Activated CD4-positive, alpha-beta T cell treated with anti-CD3 and anti-CD28 coated beads for 4 hours (primary cell): ENCODE results near the gene LTBP1.
"Not testable (repeated sequence)": the region's sequence is repeated elsewhere in the genome, so short reads cannot be mapped to it uniquely, and the experiment has no call there.

Experiments used
- DNase-seq, 2 donors: peaks; one replicate each; pipeline ENCODE4 v3.0.0-alpha.2; 2020

LTBP1 gene

DNA sequence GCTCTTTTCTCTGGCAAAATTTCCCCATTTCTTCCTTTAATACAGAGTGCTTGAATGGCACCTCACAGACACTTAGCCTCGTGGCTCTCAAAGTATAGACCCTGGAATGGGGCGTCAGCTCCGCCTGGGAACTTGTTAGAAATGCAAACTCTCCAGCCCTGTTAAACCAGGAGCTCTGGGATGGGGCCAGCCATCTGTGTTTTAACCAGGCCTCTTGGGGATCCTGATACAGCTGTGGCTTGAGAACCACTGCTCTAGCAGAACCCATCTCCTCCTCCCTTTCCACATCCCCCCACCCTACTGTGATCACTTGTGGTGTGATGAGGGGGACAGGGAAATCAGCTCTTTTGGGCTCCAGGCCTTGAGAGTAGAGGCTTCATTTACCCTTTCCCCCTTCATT, 15.9 kb downstream of the LTBP1 start:
- no peak for DNase-seq

GRCh38 chr2:32963941-32964340, 17.2 kb downstream of the LTBP1 start:
- DNase-seq, result no peak

DNA sequence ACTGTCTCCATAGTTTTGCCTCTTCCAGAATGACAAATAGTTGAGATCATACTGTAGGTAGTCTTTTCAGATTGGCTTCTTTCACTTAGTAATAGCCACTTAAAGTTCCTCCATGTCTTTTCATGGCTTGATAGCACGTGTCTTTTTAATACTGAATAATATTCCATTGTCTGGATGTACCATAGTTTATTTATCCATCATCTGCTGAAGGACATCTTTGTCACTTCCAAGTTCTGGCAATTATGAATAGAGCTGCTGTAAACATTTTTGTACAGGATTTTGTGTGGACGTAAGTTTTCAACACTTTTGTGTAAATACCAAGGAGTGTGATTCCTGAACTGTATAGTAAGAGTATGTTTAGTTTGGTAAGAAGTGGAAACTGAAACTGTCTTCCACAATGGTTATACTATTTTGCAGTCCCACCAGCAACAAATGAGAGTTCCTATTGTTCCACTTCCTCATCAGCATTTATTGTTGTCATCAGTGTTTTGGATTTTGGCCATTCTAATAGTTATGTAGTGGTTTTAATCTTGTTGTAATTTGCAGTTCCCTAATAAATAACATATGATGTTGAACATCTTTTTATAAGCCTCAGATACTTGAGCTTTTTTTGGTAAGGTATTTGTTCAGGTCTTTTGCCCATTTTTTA, 18.9 kb downstream of the LTBP1 start:
- no peak for DNase-seq

DNA sequence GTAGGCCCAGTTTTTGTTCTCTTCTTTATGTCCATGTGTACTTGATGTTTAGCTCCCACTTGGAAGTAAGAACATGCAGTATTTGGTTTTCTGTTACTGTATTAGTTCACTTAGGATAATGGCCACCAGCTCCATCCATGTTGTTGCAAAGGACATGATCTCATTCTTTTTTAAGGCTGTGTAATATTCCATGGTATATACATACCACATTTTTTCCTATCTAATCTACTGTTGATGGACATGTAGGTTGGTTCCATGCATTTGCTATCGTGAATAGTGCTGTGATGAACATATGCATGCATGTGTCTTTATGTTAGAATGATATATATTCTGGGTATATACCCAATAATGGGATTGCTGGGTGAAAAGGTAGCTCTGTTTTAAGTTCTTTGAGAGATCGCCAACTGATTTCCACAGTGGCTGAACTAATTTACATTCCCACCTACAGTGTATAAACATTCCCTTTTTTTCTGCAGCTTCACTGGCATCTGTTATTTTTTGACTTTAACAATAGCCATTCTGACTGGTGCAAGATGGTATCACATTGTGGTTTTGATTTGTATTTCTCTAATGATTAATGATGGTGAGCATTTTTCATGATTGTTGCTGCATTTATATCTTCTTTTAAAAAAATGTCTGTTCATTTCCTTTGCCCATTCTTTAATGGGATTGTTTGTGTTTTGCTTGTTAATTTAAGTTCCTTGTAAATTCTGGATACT, 22.9 kb downstream of the LTBP1 start:
- no peak for DNase-seq

- DNase-seq, result not testable (repeated sequence)
These were observed 27.0 kb downstream of the LTBP1 start for GRCh38 chr2:32973772-32974171.

DNA sequence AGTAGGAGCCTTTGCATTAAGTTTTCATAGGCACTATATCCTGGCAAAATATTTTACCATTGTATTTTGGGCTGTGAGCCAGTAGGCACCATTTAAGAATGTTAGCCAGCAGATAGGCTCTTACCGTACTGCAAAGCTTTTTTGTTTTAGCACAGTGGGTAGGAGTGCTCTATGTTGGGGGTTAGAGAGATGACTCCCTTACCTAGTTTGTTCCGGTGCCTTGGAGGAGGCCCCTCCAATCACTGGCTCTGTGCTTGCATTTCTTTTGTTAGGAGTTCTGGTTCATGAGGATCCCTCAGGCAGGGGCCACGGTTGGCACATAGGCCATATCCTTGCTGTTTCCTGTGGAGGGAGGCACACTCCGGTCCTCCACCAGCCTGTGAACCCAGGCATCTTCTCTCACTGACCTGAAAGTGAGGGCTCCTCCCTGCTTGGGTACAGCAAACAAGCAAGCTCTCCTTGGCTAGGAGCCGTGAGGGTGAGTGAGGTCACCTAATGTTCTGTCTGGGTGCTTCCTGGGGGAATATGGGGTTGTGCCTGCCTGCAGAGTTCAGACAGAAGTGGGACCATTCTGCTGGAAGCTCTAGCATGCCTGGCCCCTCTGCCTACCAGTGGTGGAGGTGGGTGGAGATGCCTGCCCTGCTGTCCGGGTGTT, 29.8 kb downstream of the LTBP1 start:
- no peak for DNase-seq

DNA sequence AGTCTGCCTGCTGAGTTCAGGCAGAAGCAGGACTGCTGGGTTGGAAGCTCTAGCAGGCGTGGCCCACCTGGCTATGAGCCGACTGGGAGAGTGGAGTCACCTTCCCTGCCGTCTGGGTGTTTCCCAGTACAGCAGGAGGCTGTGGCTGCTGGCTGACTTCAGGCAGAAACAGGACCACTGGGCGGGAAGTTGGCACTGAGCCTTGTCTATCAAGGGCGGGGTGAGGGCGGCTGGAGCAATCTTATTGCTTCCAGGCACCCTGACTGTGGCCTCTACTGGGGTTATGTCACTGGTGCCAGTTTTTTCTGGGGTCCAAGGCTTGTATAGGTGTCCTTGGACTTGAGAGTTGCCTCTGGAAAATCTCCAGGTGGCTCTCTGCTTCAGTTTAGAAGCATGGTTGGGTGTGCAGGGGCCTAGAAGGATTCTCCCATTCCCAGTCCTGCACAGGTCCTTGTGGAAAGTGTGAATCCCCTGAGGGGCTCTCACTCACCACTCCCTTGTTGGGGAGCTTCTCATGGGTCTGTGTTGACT, 30.5 kb downstream of the LTBP1 start:
- DNase-seq, result no peak

DNA sequence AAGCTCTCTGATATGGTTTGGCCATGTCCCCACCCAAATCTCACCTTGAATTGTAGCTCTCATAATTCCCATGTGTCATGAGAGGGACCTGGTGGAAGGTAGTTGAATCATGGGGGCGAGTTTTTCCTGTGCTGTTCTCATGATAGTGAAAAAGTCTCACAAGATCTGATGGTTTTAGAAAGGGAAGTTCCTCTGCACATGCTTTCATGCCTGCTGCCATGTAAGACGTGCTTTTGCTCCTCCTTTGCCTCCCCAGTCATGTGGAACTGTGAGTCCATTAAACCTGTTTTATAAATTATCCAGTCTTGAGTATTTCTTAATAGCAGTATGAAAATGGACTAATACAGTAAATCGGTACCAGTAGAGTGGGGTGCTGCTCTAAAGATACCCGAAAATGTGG, 34.9 kb downstream of the LTBP1 start:
- no peak for DNase-seq

GRCh38 chr2:32983193-32983924, 36.6 kb downstream of the LTBP1 start:
- not testable (repeated sequence) for DNase-seq

GRCh38 chr2:32986480-32986879, 39.7 kb downstream of the LTBP1 start:
- no peak for DNase-seq

DNA sequence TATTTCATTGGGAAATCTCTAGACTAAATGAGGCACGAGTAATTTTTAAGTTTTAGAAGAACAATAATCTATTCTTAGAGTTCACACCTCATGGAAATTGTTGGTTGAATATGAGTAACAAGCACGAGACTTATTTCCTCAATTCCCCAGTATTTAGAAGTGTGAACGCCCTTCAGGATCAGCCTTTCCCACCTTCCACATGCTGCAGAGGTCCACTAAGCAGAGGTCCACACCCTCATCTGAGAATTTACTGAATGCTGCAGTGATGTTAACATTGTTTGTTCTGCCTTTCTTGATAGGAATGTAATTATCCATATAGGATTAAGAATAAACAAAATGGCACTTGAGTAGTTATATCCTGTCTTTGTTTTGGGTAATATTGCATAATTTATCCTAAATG, 41.8 kb downstream of the LTBP1 start:
- DNase-seq, result no peak

DNA sequence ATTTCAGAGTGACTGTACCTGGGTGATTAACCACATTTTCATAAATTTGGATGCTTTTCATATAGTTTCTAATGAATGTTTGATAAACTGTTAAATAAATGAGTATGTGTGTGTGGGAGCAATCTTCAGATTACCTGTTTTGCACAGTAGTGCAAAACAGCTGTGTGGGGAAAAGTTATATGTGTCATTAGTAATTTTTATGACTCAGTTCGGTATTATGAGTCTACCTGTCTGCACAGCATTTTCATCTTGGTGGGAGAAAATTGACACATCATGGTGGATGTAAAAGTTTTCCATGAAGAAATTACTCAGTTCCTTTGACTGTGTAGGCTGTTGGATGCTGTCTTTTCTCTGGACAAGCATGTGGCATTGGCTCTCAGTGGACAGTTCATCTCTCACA, 43.8 kb downstream of the LTBP1 start:
- no peak for DNase-seq

GRCh38 chr2:32991091-32991845, 44.5 kb downstream of the LTBP1 start:
- no peak for DNase-seq

- DNase-seq, result no peak
These were observed 46.3 kb downstream of the LTBP1 start for GRCh38 chr2:32993005-32993539.

DNA sequence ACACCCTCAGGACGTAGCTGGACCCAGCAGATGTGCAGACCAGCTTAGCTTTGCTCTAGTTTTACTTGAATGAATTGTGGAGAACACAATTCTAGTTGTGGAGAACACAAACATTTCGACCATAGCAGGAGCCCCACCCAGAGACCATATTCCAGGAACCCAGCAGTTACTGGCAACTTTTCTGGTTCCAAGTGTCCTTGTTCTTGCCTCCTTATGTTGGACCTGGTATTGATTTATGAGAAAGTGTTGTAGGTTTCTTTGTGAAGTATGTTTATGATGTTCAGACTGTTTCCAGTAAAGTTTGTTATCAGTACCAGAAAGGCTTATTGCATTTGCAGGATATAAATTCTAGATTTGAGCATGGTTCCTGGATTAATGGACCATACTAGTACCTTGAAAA, 51.0 kb downstream of the LTBP1 start:
- no peak for DNase-seq

- no peak for DNase-seq
These were observed 54.2 kb downstream of the LTBP1 start for GRCh38 chr2:33000986-33001385.

DNA sequence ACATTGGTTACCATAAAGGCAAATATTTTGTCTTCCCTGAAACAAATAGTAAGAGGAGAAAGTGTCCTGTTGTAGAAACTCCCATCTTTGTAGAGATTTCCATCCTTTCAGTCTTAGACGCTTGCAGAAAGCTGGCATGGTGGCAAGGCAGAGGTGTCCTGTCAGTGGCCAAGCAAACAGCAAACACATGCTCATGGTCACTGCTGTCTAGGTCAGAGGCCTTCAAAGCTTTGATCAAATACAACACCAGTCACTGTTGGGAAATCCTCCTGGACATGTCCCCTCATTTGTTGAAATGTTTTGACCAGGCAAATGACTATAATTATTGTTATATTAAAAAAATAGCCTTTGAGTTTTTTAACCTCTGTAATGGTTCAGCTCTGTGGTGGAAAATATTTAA, 55.1 kb downstream of the LTBP1 start:
- no peak for DNase-seq

DNA sequence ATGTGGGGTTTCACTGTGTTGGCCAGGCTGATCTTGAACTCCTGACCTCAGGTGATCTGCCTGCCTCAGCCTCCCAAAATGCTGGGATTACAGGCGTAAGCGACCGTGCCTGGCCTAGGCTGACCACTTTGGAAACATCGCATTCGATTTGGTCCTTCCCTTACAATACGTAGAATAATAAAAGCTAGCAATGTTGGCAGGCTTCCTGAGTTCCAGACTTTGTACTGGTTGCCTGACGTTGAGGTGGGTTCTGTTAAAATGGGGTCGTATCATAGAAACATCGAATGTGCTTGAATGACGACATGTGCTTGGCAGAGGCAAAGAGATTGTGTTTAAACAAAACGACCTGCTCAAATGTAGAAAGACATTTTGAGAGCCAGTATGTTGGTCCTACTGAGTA, 56.1 kb downstream of the LTBP1 start:
- DNase-seq, result no peak

DNA sequence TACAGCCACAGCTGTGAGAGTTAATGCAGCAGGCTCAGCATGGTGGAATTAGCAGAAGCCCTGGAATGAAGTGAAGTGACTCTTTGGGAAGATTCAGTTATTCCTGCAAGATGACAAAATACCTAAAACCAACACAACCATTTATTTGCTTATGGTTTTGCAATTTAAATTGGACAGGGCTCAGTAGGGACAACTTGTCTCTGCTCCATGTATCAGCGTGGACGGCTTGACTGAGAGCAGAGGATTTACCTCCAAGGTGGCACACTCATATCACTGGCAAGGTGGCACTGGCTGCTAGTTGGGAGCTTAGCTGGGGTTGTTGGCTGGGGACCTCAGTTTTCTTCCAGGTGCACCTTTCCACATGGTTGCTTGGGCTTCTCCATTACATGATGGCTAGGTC, 58.3 kb downstream of the LTBP1 start:
- no peak for DNase-seq

DNA sequence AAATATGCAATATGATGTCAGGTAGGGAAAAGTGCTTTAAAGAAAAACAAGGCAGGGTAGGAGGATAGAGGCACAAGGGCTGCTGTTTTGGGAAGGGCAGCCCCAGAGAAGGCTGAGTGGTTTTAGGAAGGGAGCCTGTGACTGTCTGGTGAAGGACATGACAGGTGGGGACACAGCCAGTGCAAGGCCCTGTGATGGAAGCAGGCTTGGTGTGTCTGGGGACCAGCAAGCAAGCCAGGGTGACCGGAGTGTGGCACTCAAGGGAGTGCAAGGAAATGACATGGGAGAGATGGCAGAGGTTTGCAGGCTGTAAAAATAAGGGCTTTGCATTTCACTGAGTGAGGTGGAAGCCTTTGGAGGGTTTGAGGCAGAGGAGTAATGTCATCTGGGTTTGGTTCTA, 62.0 kb downstream of the LTBP1 start:
- DNase-seq, result no peak

- no peak for DNase-seq
These were observed 62.5 kb downstream of the LTBP1 start for GRCh38 chr2:33009249-33009648.

GRCh38 chr2:33011373-33011772, 64.6 kb downstream of the LTBP1 start:
- DNase-seq, result no peak
